Keratinocyte (primary cell): ENCODE data around the gene PYCR2. TPM values are rescaled to one million over a fixed set of nuclear protein-coding genes. Genes with fewer than 3 reads are reported as not detected.
"Not testable (repeated sequence)": the region's sequence is repeated elsewhere in the genome, so short reads cannot be mapped to it uniquely, and the experiment has no call there.

Source experiments
- DNase-seq: peaks from one replicate; pipeline ENCODE4 v3.0.0-alpha.2; 2011; ENCODE audit warnings: low read depth, missing footprints, low spot score
- FAIRE-seq: peaks from 2 replicates; lab custom pipeline; 2011; peaks lifted over from hg19 to GRCh38; lab: Jason Lieb, UNC
- H2AFZ ChIP-seq: 2 replicates; pipeline ENCODE4 v1.6.0; 2012; ENCODE audit warnings: low read length, control low read depth, inconsistent platforms; ENCODE audit not compliant: control insufficient read depth
- H3K27ac ChIP-seq: 2 replicates; pipeline ENCODE4 v1.5.1; 2011; ENCODE audit warnings: low read length; ENCODE audit not compliant: control insufficient read depth, insufficient read depth
- H3K27me3 ChIP-seq: 3 replicates; pipeline ENCODE4 v1.6.0; 2011; ENCODE audit warnings: low read length; ENCODE audit not compliant: control insufficient read depth, insufficient read depth; ENCODE audit errors: extremely low read depth
- H3K36me3 ChIP-seq, 2 experiments: 2 replicates in 1 of 2; 3 replicates in 1 of 2; pipeline ENCODE4 v1.5.1; 2011; ENCODE audit warnings: low read length in 2 of 2, mild to moderate bottlenecking in 1 of 2; ENCODE audit not compliant: control insufficient read depth in 2 of 2, insufficient read depth in 2 of 2; ENCODE audit errors: extremely low read depth in 1 of 2
- H3K4me1 ChIP-seq: 3 replicates; pipeline ENCODE4 v1.5.1; 2011; ENCODE audit warnings: low read length; ENCODE audit not compliant: control insufficient read depth, insufficient read depth; ENCODE audit errors: extremely low read depth
- H3K4me2 ChIP-seq: 3 replicates; pipeline ENCODE4 v1.6.0; 2011; ENCODE audit warnings: low read depth, low read length; ENCODE audit not compliant: control insufficient read depth, insufficient read depth; ENCODE audit errors: extremely low read depth
- H3K4me3 ChIP-seq, 3 experiments: fragments of 200-600 bp in 1 of 3; sonication (generic) in 1 of 3; 2 replicates in 2 of 3; 3 replicates in 1 of 3; pipeline ENCODE4 v1.5.1; 2011 to 2016; ENCODE audit warnings: low read length in 3 of 3, mild to moderate bottlenecking in 3 of 3, control low read depth in 2 of 3, inconsistent platforms in 1 of 3, low read depth in 1 of 3, mixed read lengths in 1 of 3, mixed run types in 1 of 3, moderate library complexity in 1 of 3; ENCODE audit not compliant: control insufficient read depth in 2 of 3, insufficient read depth in 2 of 3; ENCODE audit errors: extremely low read depth in 1 of 3
- H3K79me2 ChIP-seq: 2 replicates; pipeline ENCODE4 v1.6.0; 2012; ENCODE audit warnings: low read length; ENCODE audit not compliant: control insufficient read depth, insufficient read depth
- H3K9ac ChIP-seq: 3 replicates; pipeline ENCODE4 v1.6.0; 2011; ENCODE audit warnings: low read length; ENCODE audit not compliant: control insufficient read depth, insufficient read depth; ENCODE audit errors: extremely low read depth
- H3K9me1 ChIP-seq: 3 replicates; pipeline ENCODE4 v1.6.0; 2011; ENCODE audit warnings: low read length; ENCODE audit not compliant: control insufficient read depth, insufficient read depth; ENCODE audit errors: extremely low read depth
- H3K9me3 ChIP-seq: 2 replicates; pipeline ENCODE4 v1.5.1; 2012; ENCODE audit warnings: low read depth, low read length; ENCODE audit not compliant: control insufficient read depth
- H4K20me1 ChIP-seq: 3 replicates; pipeline ENCODE4 v1.6.0; 2011; ENCODE audit warnings: low read length; ENCODE audit not compliant: control insufficient read depth, insufficient read depth; ENCODE audit errors: extremely low read depth
- EZH2 ChIP-seq: IDR thresholded peaks from one replicate; pipeline ENCODE4 v1.6.1; 2012; ENCODE audit warnings: inconsistent platforms, mild to moderate bottlenecking, low read length, moderate library complexity
- dilution Hi-C: fragments of 300-500 bp; cut with MboI; formaldehyde crosslinking; loops from one replicate; pipeline ENCODE4 v1.7.0; 2020; ENCODE audit warnings: low sequenced_read_pairs; ENCODE audit not compliant: extremely low pct_ligation_motif_present
- polyA plus RNA-seq, 5 experiments: library from polyadenylated mRNA; depleted of rRNA in 3 of 5; stranded (reverse) in 3 of 5; stranded (forward) in 1 of 5; unstranded in 1 of 5; fragments of >200 nt; gene quantifications; 1 replicate in 1 of 5; 2 replicates in 3 of 5; 3 replicates in 1 of 5; pipeline versions ENCODE4 v1.2.1 to v1.2.3, GENCODE V29; 2011 to 2012; ENCODE audit warnings: missing spikeins in 2 of 5, low read depth in 1 of 5, low replicate concordance in 1 of 5
- TF ChIP-seq, protein P1 (sequence below), 3 experiments: IDR thresholded peaks in 1 of 3; conservative IDR thresholded peaks in 1 of 3; optimal IDR thresholded peaks in 1 of 3; 2 replicates in 2 of 3; 3 replicates in 1 of 3; pipeline versions ENCODE3 to v1.5.1; 2011; ENCODE audit warnings: low read length in 3 of 3, mild to moderate bottlenecking in 3 of 3, moderate library complexity in 2 of 3, control low read depth in 1 of 3, inconsistent platforms in 1 of 3; ENCODE audit not compliant: insufficient read depth in 2 of 3; ENCODE audit errors: extremely low read depth in 1 of 3

PYCR2 gene
- polyA plus RNA-seq, 1 donor (not counting 4 experiments of a cell fraction or from before 2014, with no cell fraction given): 45.5 TPM

DNA sequence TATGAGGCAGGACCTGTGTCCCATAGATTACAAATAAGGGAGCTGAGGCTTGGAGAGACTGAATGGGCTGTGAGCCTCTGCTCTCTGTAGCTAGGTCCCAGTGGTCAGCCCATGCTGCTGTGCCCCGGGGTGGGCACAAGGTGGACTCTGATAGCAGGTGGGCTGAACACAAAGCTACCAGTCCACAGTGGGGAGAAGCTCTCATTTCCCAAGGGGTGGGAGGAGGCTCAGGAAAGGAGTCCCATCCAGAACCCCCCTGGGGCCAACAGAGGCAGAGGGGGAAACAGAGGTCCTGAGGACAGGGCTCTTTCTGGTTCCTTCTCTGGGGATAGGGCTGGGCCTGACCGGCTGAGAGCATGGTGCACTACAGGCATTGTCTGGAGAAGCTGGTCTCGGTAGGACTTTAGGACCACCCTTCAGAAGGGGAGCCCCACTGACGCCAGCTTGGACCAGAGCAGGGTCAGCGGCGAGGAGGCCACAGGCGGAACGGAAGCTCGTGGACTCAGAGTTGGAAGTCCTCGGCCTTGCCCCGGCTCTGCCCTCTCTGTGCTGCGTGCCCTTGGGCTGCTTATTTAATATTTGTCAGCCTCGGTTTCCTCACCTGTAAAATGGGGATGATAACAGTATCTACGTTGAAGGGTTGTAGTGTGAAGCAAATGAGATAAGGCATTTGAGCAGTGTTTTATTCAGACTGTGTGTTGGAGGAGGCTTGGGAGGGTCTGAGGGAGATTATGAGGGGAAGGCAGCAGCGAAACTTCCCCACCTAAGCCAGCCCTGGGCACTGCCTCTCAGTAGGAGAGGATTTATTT is 48.5 kb upstream of the PYCR2 start:
- Histone ChIP-seq H3K9ac (no peak overlapping the region), H3K4me1 (no peaks in the 10 kb centered on the region), H3K4me3 (no peak overlapping the region), H3K27ac (no peak overlapping the region), H3K79me2 (no peaks in the 10 kb centered on the region), H2AFZ (no peak overlapping the region), H3K4me2 (no peak overlapping the region), H3K27me3 (no peaks in the 10 kb centered on the region), H3K9me1 (no peaks in the 10 kb centered on the region), H3K36me3 (no peaks in the 10 kb centered on the region), H4K20me1 (no peaks in the 10 kb centered on the region), H3K9me3 (no peaks in the 10 kb centered on the region)
- no peak for TF ChIP-seq EZH2
- TF ChIP-seq, protein P1, sequence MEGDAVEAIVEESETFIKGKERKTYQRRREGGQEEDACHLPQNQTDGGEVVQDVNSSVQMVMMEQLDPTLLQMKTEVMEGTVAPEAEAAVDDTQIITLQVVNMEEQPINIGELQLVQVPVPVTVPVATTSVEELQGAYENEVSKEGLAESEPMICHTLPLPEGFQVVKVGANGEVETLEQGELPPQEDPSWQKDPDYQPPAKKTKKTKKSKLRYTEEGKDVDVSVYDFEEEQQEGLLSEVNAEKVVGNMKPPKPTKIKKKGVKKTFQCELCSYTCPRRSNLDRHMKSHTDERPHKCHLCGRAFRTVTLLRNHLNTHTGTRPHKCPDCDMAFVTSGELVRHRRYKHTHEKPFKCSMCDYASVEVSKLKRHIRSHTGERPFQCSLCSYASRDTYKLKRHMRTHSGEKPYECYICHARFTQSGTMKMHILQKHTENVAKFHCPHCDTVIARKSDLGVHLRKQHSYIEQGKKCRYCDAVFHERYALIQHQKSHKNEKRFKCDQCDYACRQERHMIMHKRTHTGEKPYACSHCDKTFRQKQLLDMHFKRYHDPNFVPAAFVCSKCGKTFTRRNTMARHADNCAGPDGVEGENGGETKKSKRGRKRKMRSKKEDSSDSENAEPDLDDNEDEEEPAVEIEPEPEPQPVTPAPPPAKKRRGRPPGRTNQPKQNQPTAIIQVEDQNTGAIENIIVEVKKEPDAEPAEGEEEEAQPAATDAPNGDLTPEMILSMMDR (optimal IDR thresholded peaks at IDR 0.05 in 1 of 3, IDR thresholded peaks at IDR 0.05 in 1 of 3, conservative IDR thresholded peaks at IDR 0.05 in 1 of 3; ENCODE audit: extremely low read depth in 1 of 3, insufficient read depth in 2 of 3, low read length in 3 of 3): no peak
- FAIRE-seq: no peak
- DNase-seq: no peak
- dilution Hi-C loops: no loop called here

GRCh38 chr1:225970592-225971157 is 46.6 kb upstream of the PYCR2 start:
- H3K4me3 ChIP-seq, H3K36me3 ChIP-seq, H3K4me2 ChIP-seq, H4K20me1 ChIP-seq, H3K9ac ChIP-seq, H3K27ac ChIP-seq, H3K9me3 ChIP-seq, H3K79me2 ChIP-seq, H3K9me1 ChIP-seq, FAIRE-seq, H2AFZ ChIP-seq, H3K4me1 ChIP-seq, dilution Hi-C loops, H3K27me3 ChIP-seq, DNase-seq: not testable (repeated sequence)

GRCh38 chr1:225969751-225970150 is 45.7 kb upstream of the PYCR2 start:
- H3K4me1 ChIP-seq, H3K9ac ChIP-seq, H4K20me1 ChIP-seq, H3K4me2 ChIP-seq, H3K36me3 ChIP-seq, H2AFZ ChIP-seq, DNase-seq, FAIRE-seq, H3K79me2 ChIP-seq, H3K9me1 ChIP-seq, dilution Hi-C loops, H3K27ac ChIP-seq, H3K9me3 ChIP-seq, H3K27me3 ChIP-seq, H3K4me3 ChIP-seq: not testable (repeated sequence)
